HG03159 (cell line): Measurements from ENCODE around the gene MSI1.

Experiments used
- ATAC-seq: cut with Tn5 transposase; IDR thresholded peaks from one replicate; pipeline ENCODE4 v1.9.1; 2021; ENCODE audit warnings: mild to moderate bottlenecking, moderate library complexity; ENCODE audit not compliant: unreplicated experiment

Gene MSI1

GRCh38 chr12:120368789-120369602, at the start of gene MSI1:
TSS of gene MSI1 (minus strand) at chr12:120369164. CDS start at chr12:120369091, 73 bp downstream.
- ATAC-seq, result no peak

GRCh38 chr12:120417917-120418580, 49.1 kb upstream of the MSI1 start:
- no peak for ATAC-seq

GRCh38 chr12:120416490-120417216, 47.7 kb upstream of the MSI1 start:
- ATAC-seq, result no peak

- ATAC-seq, result no peak
Observed at GRCh38 chr12:120413901-120414695, 45.1 kb upstream of the MSI1 start.

GRCh38 chr12:120412421-120412820, 43.5 kb upstream of the MSI1 start:
- no peak for ATAC-seq

- ATAC-seq, result no peak
Observed at GRCh38 chr12:120408771-120409170, 39.8 kb upstream of the MSI1 start.

- no peak for ATAC-seq
Observed at GRCh38 chr12:120406553-120406952, 37.6 kb upstream of the MSI1 start.

- ATAC-seq, result no peak
Observed at GRCh38 chr12:120406069-120406468, 37.1 kb upstream of the MSI1 start.

- no peak for ATAC-seq
Observed at GRCh38 chr12:120404271-120404670, 35.3 kb upstream of the MSI1 start.

GRCh38 chr12:120403869-120404268, 34.9 kb upstream of the MSI1 start:
- ATAC-seq, result no peak

- ATAC-seq, result no peak
Observed at GRCh38 chr12:120402217-120402616, 33.3 kb upstream of the MSI1 start.

- no peak for ATAC-seq
Observed at GRCh38 chr12:120399531-120399930, 30.6 kb upstream of the MSI1 start.

- ATAC-seq, result no peak
Observed at GRCh38 chr12:120397824-120398540, 29.0 kb upstream of the MSI1 start.

- ATAC-seq, result no peak
Observed at GRCh38 chr12:120394483-120395367, 25.8 kb upstream of the MSI1 start.

- ATAC-seq, result no peak
Observed at GRCh38 chr12:120390540-120391120, 21.7 kb upstream of the MSI1 start.

GRCh38 chr12:120388691-120389481, 19.9 kb upstream of the MSI1 start:
- no peak for ATAC-seq

- no peak for ATAC-seq
Observed at GRCh38 chr12:120381752-120382419, 12.9 kb upstream of the MSI1 start.

GRCh38 chr12:120378036-120378435, 9.1 kb upstream of the MSI1 start:
- ATAC-seq, result no peak
